Measurements from ENCODE around the gene RWDD3.

GRCh38 chr1:95207223-95207935 is 26.6 kb upstream of the RWDD3 start:
- TF ChIP-seq CTCF (conservative IDR thresholded peaks at IDR 0.05 in 1 of 2, IDR thresholded peaks at IDR 0.05 in 1 of 2; ENCODE audit: low read depth in 1 of 2, low read length in 2 of 2) (no peak), EZH2 (IDR thresholded peaks at IDR 0.05; ENCODE audit: low read length, missing control alignments) (no peak)
